NCI-H1105 (cell line): ENCODE measurements around the gene OPTN.
"Not testable (repeated sequence)": the region's sequence is repeated elsewhere in the genome, so short reads cannot be mapped to it uniquely, and the experiment has no call there.

Experiments
- DNase-seq: peaks from one replicate; lab custom pipeline; 2025; lab: John Stamatoyannopoulos, UW

The OPTN gene

GRCh38 chr10:13090289-13090688 lies 9.7 kb upstream of the OPTN start:
- no peak for DNase-seq

- no peak for DNase-seq
Observed at GRCh38 chr10:13091801-13092200, 8.2 kb upstream of the OPTN start.

GRCh38 chr10:13092291-13093102 lies 7.5 kb upstream of the OPTN start:
- no peak for DNase-seq

- DNase-seq, result not testable (repeated sequence)
Observed at GRCh38 chr10:13094082-13094481, 5.9 kb upstream of the OPTN start.

- DNase-seq, result no peak
Observed at GRCh38 chr10:13095094-13095493, 4.9 kb upstream of the OPTN start.

GRCh38 chr10:13095929-13096328 lies 4.0 kb upstream of the OPTN start:
- DNase-seq, result no peak

GRCh38 chr10:13099144-13099665 lies 758 bp upstream of the OPTN start:
- DNase-seq, result peak; percentile 8

GRCh38 chr10:13100349-13101294 lies 659 bp downstream of the OPTN start:
- DNase-seq, result no peak

GRCh38 chr10:13102002-13102794 lies 2.2 kb downstream of the OPTN start:
- no peak for DNase-seq

- no peak for DNase-seq
Observed at GRCh38 chr10:13103554-13103953, 3.6 kb downstream of the OPTN start.

- DNase-seq, result no peak
Observed at GRCh38 chr10:13104697-13105096, 4.7 kb downstream of the OPTN start.

- no peak for DNase-seq
Observed at GRCh38 chr10:13105184-13105583, 5.2 kb downstream of the OPTN start.

GRCh38 chr10:13106387-13107045 lies 6.6 kb downstream of the OPTN start:
- no peak for DNase-seq

GRCh38 chr10:13110908-13111307 lies 10.9 kb downstream of the OPTN start:
- no peak for DNase-seq

- DNase-seq, result no peak
Observed at GRCh38 chr10:13113544-13113943, 13.6 kb downstream of the OPTN start.

- no peak for DNase-seq
Observed at GRCh38 chr10:13115832-13116803, 16.2 kb downstream of the OPTN start.

GRCh38 chr10:13117841-13118783 lies 18.1 kb downstream of the OPTN start:
- no peak for DNase-seq

- no peak for DNase-seq
Observed at GRCh38 chr10:13118784-13119410, 18.9 kb downstream of the OPTN start.
